A673 (cell line): Measurements from ENCODE around the gene RASSF6. TPM values are rescaled to one million over a fixed set of nuclear protein-coding genes. Genes with fewer than 3 reads are reported as not detected.

Source experiments
- Bru-seq: library from RNA; stranded (reverse); fragments of 400-500 nt; gene quantifications from one replicate; lab custom pipeline; 2021; lab: Mats Ljungman, UMichigan
- BruChase-seq, 2 experiments: library from RNA; stranded (reverse); fragments of 400-500 nt; gene quantifications; one replicate each; lab custom pipeline; 2021; lab: Mats Ljungman, UMichigan
- BruUV-seq: library from RNA; stranded (reverse); fragments of 400-500 nt; replicated peaks from 2 replicates; lab custom pipeline; 2021; lab: Mats Ljungman, UMichigan
- CTCF ChIA-PET: fragments of 300-600 bp; sonication (Branson Sonifier 250); formaldehyde crosslinking; loops from one replicate; lab custom pipeline; 2022; ENCODE audit warnings: antibody characterized with exemption; lab: Charles Lee
- POLR2A ChIA-PET: fragments of 300-600 bp; sonication (Branson Sonifier 250); formaldehyde crosslinking; loops from one replicate; lab custom pipeline; 2022; ENCODE audit warnings: antibody characterized with exemption; ENCODE audit not compliant: low non-redundant PET; lab: Charles Lee
- DNase-seq: peaks from one replicate; pipeline ENCODE4 v3.0.0-alpha.2; 2015; ENCODE audit warnings: low spot score
- H3K27ac ChIP-seq: fragments of 200-600 bp; sonication (generic); 2 replicates; pipeline ENCODE4 v1.5.1; 2016; ENCODE audit warnings: mixed run types, low read depth, mild to moderate bottlenecking, mixed read lengths, antibody characterized with exemption, low read length; ENCODE audit not compliant: poor library complexity, severe bottlenecking
- H3K27me3 ChIP-seq: fragments of 200-600 bp; sonication (generic); replicated peaks from 2 replicates; pipeline ENCODE4 v1.6.1; 2017; ENCODE audit warnings: mixed run types, low read depth, mild to moderate bottlenecking, mixed read lengths, antibody characterized with exemption, low read length; ENCODE audit not compliant: insufficient read depth, poor library complexity
- H3K36me3 ChIP-seq: fragments of 200-600 bp; sonication (generic); 2 replicates; pipeline ENCODE4 v1.6.1; 2016; ENCODE audit warnings: mixed run types, mild to moderate bottlenecking, mixed read lengths, antibody characterized with exemption, low read length; ENCODE audit not compliant: insufficient read depth, poor library complexity, severe bottlenecking
- H3K4me1 ChIP-seq: fragments of 200-600 bp; sonication (generic); 2 replicates; pipeline ENCODE4 v1.6.1; 2017; ENCODE audit warnings: mixed run types, mild to moderate bottlenecking, mixed read lengths, antibody characterized with exemption, low read length; ENCODE audit not compliant: insufficient read depth, poor library complexity, severe bottlenecking
- H3K4me3 ChIP-seq: fragments of 200-600 bp; sonication (generic); 2 replicates; pipeline ENCODE4 v1.5.1; 2016; ENCODE audit warnings: low read depth, mixed run types, mild to moderate bottlenecking, mixed read lengths, low read length; ENCODE audit not compliant: poor library complexity, severe bottlenecking
- H3K9me3 ChIP-seq: fragments of 200-600 bp; sonication (generic); 2 replicates; pipeline ENCODE4 v1.6.1; 2016; ENCODE audit warnings: mixed run types, low read depth, mild to moderate bottlenecking, mixed read lengths, antibody characterized with exemption, low read length; ENCODE audit not compliant: poor library complexity, severe bottlenecking
- EZH2 ChIP-seq: fragments of 200-600 bp; sonication (generic); IDR thresholded peaks from 2 replicates; pipeline ENCODE4 v1.6.1; 2017; ENCODE audit warnings: borderline replicate concordance, low read depth, mild to moderate bottlenecking, mixed read lengths, antibody characterized with exemption, low read length; ENCODE audit not compliant: poor library complexity, severe bottlenecking
- intact Hi-C: fragments of 100-400 bp; cut with micrococcal nuclease; formaldehyde crosslinking; loops from one replicate; pipeline ENCODE4 v1.10.0; 2022; ENCODE audit not compliant: unreplicated experiment
- long read RNA-seq: library from polyadenylated mRNA; stranded (forward); transcript quantifications from one replicate; pipeline ENCODE4 v2.0.0, GENCODE V29; 2022
- total RNA-seq: library from RNA; stranded (reverse); gene quantifications from 2 replicates; pipeline ENCODE4 v1.2.3, GENCODE V29; 2021
- TF ChIP-seq, protein P1 (sequence below): fragments of 300-800, 200-600 bp; sonication (generic); conservative IDR thresholded peaks from 2 replicates; pipeline ENCODE4 v1.5.1; 2017; ENCODE audit warnings: low read depth, mild to moderate bottlenecking, antibody characterized with exemption, low read length, moderate library complexity, mixed read lengths

RASSF6 gene, protein sequence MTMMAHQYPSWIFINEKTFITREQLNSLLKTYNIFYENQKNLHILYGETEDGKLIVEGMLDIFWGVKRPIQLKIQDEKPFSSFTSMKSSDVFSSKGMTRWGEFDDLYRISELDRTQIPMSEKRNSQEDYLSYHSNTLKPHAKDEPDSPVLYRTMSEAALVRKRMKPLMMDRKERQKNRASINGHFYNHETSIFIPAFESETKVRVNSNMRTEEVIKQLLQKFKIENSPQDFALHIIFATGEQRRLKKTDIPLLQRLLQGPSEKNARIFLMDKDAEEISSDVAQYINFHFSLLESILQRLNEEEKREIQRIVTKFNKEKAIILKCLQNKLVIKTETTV
- total RNA-seq: not detected in 2 replicates
- percentile 1 among the genes with signal in this experiment for Bru-seq, nascent RNA
- BruChase-seq, experiment 1, labeled RNA remaining after a 2-hour chase: not detected
- percentile 2 among the genes with signal in this experiment for BruChase-seq, experiment 2, labeled RNA remaining after a 6-hour chase
- long read RNA-seq: 0 reads

DNA sequence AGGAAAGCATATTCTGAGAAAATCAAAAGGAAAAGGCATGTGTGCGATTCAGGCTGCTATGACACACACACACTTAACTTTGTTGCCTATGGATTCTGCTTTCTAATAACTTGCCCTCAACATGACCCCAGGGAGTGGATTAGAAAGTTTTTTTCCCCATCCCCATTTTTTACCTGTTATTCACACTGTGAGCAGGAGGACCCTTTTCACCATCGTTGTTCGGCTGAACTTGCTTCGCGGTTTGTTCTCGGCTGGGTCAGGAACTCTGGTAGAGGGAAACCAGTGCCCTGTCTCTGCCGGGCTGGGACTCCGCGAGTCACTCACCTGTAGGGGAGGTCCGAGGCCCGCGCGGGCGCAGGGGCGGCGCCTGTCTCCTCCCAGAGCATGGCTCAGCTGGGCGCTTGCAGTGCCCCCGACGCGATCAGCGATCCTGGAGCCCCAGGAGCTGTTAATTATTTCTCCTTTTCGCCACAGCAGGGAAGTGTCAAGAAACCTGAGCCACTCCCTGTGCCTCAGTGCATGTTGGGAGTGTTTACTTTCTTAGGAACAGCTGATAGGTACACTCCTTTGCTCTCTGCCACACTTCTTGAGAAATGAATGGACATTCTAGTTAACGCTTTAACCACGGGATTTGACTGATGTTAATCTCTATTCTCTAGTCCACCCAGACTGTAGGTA lies at the start of gene RASSF6:
Gene RASSF6, minus strand, starts transcription at position 322 of the 678 bp plus-strand sequence. CDS start 8,641 bp downstream, outside the sequence.
- no peaks in the 10 kb centered on the region for H3K36me3 ChIP-seq
- TF ChIP-seq, protein P1, sequence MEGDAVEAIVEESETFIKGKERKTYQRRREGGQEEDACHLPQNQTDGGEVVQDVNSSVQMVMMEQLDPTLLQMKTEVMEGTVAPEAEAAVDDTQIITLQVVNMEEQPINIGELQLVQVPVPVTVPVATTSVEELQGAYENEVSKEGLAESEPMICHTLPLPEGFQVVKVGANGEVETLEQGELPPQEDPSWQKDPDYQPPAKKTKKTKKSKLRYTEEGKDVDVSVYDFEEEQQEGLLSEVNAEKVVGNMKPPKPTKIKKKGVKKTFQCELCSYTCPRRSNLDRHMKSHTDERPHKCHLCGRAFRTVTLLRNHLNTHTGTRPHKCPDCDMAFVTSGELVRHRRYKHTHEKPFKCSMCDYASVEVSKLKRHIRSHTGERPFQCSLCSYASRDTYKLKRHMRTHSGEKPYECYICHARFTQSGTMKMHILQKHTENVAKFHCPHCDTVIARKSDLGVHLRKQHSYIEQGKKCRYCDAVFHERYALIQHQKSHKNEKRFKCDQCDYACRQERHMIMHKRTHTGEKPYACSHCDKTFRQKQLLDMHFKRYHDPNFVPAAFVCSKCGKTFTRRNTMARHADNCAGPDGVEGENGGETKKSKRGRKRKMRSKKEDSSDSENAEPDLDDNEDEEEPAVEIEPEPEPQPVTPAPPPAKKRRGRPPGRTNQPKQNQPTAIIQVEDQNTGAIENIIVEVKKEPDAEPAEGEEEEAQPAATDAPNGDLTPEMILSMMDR: no peak
- no peak for TF ChIP-seq EZH2
- no peak within 1 kb of the TSS for H3K4me3 ChIP-seq
- no peak within 1 kb of the TSS for H3K27ac ChIP-seq
- H3K27me3 ChIP-seq: no peaks in the 10 kb centered on the region
- no TSS peak for BruUV-seq
- H3K4me1 ChIP-seq: no peaks in the 10 kb centered on the region
- DNase-seq: no peak
- CTCF ChIA-PET: no interaction called here
- POLR2A ChIA-PET: no interaction called here
- no peaks in the 10 kb centered on the region for H3K9me3 ChIP-seq
- intact Hi-C loops: no loop called here

GRCh38 chr4:73669410-73670183 lies 49.4 kb upstream of the RASSF6 start:
- intact Hi-C loops: loop anchor here (10.0 kb wide), 1 partner anchor 645 kb away; no protein-coding TSS in a partner anchor
- DNase-seq: peak; percentile 13
- ChIA-PET CTCF (interaction anchor here (0.7 to 0.8 kb wide), 2 partner anchors 369 to 438 kb away, joined by 3 to 6 read pairs; partner anchors contain the start of gene CXCL3), POLR2A (no interaction called here)
- Histone ChIP-seq H3K36me3 (no peaks in the 10 kb centered on the region), H3K9me3 (no peaks in the 10 kb centered on the region), H3K27me3 (no peaks in the 10 kb centered on the region), H3K4me1 (peaks cover 12% of the 10 kb centered on the region), H3K4me3 (no peak overlapping the region), H3K27ac (no peak overlapping the region)
- BruUV-seq: no TSS peak
- TF ChIP-seq, protein P1: no peak
- no peak for TF ChIP-seq EZH2

DNA sequence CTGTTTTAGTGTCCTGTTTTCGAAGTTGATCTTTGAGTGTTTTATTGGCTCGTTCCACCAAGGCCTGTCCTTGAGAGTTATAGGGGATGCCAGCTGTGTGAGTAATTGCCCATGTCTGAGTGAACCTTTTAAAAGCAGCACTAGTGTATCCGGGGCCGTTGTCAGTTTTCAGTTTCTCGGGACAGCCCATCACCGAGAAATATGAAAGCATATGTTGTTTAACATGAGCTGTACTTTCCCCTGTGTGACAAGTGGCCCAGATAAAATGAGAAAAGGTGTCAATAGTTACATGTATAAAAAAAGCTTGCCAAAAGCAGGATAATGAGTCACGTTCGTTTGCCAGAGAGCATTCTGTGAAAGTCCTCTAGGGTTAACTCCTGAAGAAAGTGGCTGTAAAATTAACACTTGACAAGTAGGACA lies 48.6 kb upstream of the RASSF6 start:
- ChIA-PET POLR2A (no interaction called here), CTCF (interaction anchor here (0.8 kb wide), 1 partner anchor 370 kb away, joined by 6 read pairs; the partner anchor contains the start of gene CXCL3)
- peaks cover 19% of the 10 kb centered on the region for H3K4me1 ChIP-seq
- BruUV-seq: no TSS peak
- H3K9me3 ChIP-seq: no peaks in the 10 kb centered on the region
- TF ChIP-seq EZH2: no peak
- TF ChIP-seq, protein P1: no peak
- H3K36me3 ChIP-seq: no peaks in the 10 kb centered on the region
- H3K4me3 ChIP-seq: no peak overlapping the region
- H3K27ac ChIP-seq: no peak overlapping the region
- intact Hi-C loops: loop anchor here (10.0 kb wide), 1 partner anchor 646 kb away; no protein-coding TSS in a partner anchor
- H3K27me3 ChIP-seq: no peaks in the 10 kb centered on the region
- DNase-seq: no peak
